H1 (cell line): Measurements from ENCODE around the gene SLC39A8. TPM values are rescaled to one million over a fixed set of nuclear protein-coding genes. Genes with fewer than 3 reads are reported as not detected.

Experiments used
- CTCF ChIA-PET: fragments of 300-600 bp; sonication (Branson Sonifier 250); formaldehyde crosslinking; loops from one replicate; lab custom pipeline; 2021; ENCODE audit not compliant: partially characterized antibody; lab: Charles Lee
- POLR2A ChIA-PET: fragments of 300-600 bp; sonication (Branson Sonifier 250); formaldehyde crosslinking; loops from one replicate; lab custom pipeline; 2021; ENCODE audit warnings: inconsistent platforms; ENCODE audit not compliant: partially characterized antibody; lab: Charles Lee
- DNase-seq, 2 experiments: peaks; one replicate each; pipeline versions ENCODE4 v3.0.0 to v3.0.0-alpha.2; 2010 to 2022; ENCODE audit warnings: low spot score in 2 of 2, low read depth in 1 of 2, mixed read lengths in 1 of 2
- FAIRE-seq: peaks from 2 replicates; lab custom pipeline; 2011; peaks lifted over from hg19 to GRCh38; lab: Jason Lieb, UNC
- H2AFZ ChIP-seq: 2 replicates; pipeline ENCODE4 v1.8.1; 2012; ENCODE audit warnings: low read length, inconsistent platforms
- H2AK5ac ChIP-seq: 2 replicates; pipeline ENCODE4 v1.6.1; 2013; ENCODE audit warnings: low read depth, low read length
- H2BK120ac ChIP-seq: replicated peaks from 2 replicates; pipeline ENCODE3; 2013; ENCODE audit warnings: low read depth, low read length, inconsistent platforms
- H2BK12ac ChIP-seq: 2 replicates; pipeline ENCODE4 v1.6.1; 2013; ENCODE audit warnings: low read depth, low read length
- H2BK15ac ChIP-seq: 2 replicates; pipeline ENCODE4 v1.6.1; 2013; ENCODE audit warnings: low read length
- H2BK20ac ChIP-seq: 2 replicates; pipeline ENCODE4 v1.6.1; 2013; ENCODE audit warnings: low read length
- H2BK5ac ChIP-seq: 2 replicates; pipeline ENCODE4 v1.6.1; 2013; ENCODE audit warnings: low read depth, low read length
- H3K14ac ChIP-seq: 2 replicates; pipeline ENCODE4 v1.6.1; 2013; ENCODE audit warnings: inconsistent platforms; ENCODE audit not compliant: insufficient read length
- H3K18ac ChIP-seq: 2 replicates; pipeline ENCODE4 v1.6.1; 2013; ENCODE audit warnings: low read length; ENCODE audit errors: extremely low read depth
- H3K23ac ChIP-seq: 2 replicates; pipeline ENCODE4 v1.6.1; 2013; ENCODE audit warnings: inconsistent platforms; ENCODE audit not compliant: insufficient read length
- H3K23me2 ChIP-seq: 2 replicates; pipeline ENCODE4 v1.6.1; 2013; ENCODE audit warnings: low read depth, low read length
- H3K27ac ChIP-seq: 2 replicates; pipeline ENCODE4 v1.6.1; 2011; ENCODE audit warnings: low read depth, low read length, inconsistent platforms
- H3K27me3 ChIP-seq, 4 experiments: replicated peaks in 1 of 4; 1 replicate in 1 of 4; 2 replicates in 3 of 4; pipeline versions ENCODE4 v1.6.1 to v1.8.1; 2011 to 2013; ENCODE audit warnings: low read length in 3 of 4, mild to moderate bottlenecking in 3 of 4, inconsistent platforms in 2 of 4, mixed read lengths in 2 of 4, moderate library complexity in 1 of 4; ENCODE audit not compliant: control insufficient read depth in 3 of 4, insufficient read depth in 3 of 4; ENCODE audit errors: extremely low read depth in 1 of 4
- H3K36me3 ChIP-seq, 4 experiments: 2 replicates each; pipeline versions ENCODE4 v1.6.1 to v1.8.1; 2011 to 2013; ENCODE audit warnings: mild to moderate bottlenecking in 4 of 4, low read length in 3 of 4, moderate library complexity in 2 of 4, control low read depth in 1 of 4, inconsistent platforms in 1 of 4; ENCODE audit not compliant: insufficient read depth in 4 of 4, control insufficient read depth in 2 of 4
- H3K4ac ChIP-seq: replicated peaks from 2 replicates; pipeline ENCODE3; 2013; ENCODE audit warnings: low read length, low read depth, mixed read lengths, inconsistent platforms; ENCODE audit not compliant: insufficient read length
- H3K4me1 ChIP-seq, 4 experiments: replicated peaks in 1 of 4; 1 replicate in 1 of 4; 2 replicates in 3 of 4; pipeline versions ENCODE4 v1.6.1 to v1.8.1; 2011 to 2013; ENCODE audit warnings: low read length in 3 of 4, inconsistent platforms in 2 of 4, mixed read lengths in 1 of 4; ENCODE audit not compliant: insufficient read depth in 4 of 4, control insufficient read depth in 3 of 4
- H3K4me2 ChIP-seq, 2 experiments: 2 replicates each; pipeline versions ENCODE4 v1.6.1 to v1.8.1; 2011 to 2013; ENCODE audit warnings: low read depth in 2 of 2, low read length in 2 of 2, control low read depth in 1 of 2, inconsistent platforms in 1 of 2, mild to moderate bottlenecking in 1 of 2; ENCODE audit not compliant: insufficient read depth in 1 of 2
- H3K4me3 ChIP-seq, 4 experiments: fragments of 200-600, 300-600 bp in 1 of 4; sonication (generic), shearing (Covaris generic), sonication (Bioruptor Twin) in 1 of 4; 2 replicates each; pipeline versions ENCODE4 v1.5.1 to v1.8.1; 2011 to 2016; ENCODE audit warnings: low read length in 4 of 4, low read depth in 3 of 4, control low read depth in 2 of 4, inconsistent platforms in 2 of 4, mild to moderate bottlenecking in 2 of 4, mixed read lengths in 1 of 4, moderate library complexity in 1 of 4; ENCODE audit not compliant: insufficient read depth in 2 of 4; ENCODE audit errors: extremely low read depth in 1 of 4
- H3K56ac ChIP-seq: replicated peaks from 2 replicates; pipeline ENCODE3; 2013; ENCODE audit warnings: low read depth, mild to moderate bottlenecking, mixed read lengths, low read length, inconsistent platforms; ENCODE audit not compliant: insufficient read length
- H3K79me1 ChIP-seq: 2 replicates; pipeline ENCODE4 v1.6.1; 2013; ENCODE audit warnings: low read depth, low read length, control low read depth
- H3K79me2 ChIP-seq, 2 experiments: 2 replicates each; pipeline versions ENCODE4 v1.6.1 to v1.8.1; 2012 to 2013; ENCODE audit warnings: low read length in 2 of 2, mild to moderate bottlenecking in 2 of 2, inconsistent platforms in 1 of 2; ENCODE audit not compliant: insufficient read depth in 2 of 2, control insufficient read depth in 1 of 2
- H3K9ac ChIP-seq, 4 experiments: replicated peaks in 1 of 4; 1 replicate in 1 of 4; 2 replicates in 3 of 4; pipeline versions ENCODE4 v1.6.1 to v1.8.1; 2011 to 2013; ENCODE audit warnings: low read depth in 3 of 4, low read length in 3 of 4, control low read depth in 2 of 4, mild to moderate bottlenecking in 2 of 4, moderate library complexity in 2 of 4, inconsistent platforms in 1 of 4; ENCODE audit errors: extremely low read depth in 1 of 4
- H3K9me3 ChIP-seq, 2 experiments: 2 replicates each; pipeline versions ENCODE4 v1.6.1 to v1.8.1; 2012 to 2013; ENCODE audit warnings: mild to moderate bottlenecking in 2 of 2, moderate library complexity in 2 of 2, control low read depth in 1 of 2, inconsistent platforms in 1 of 2, low read depth in 1 of 2, low read length in 1 of 2, mixed read lengths in 1 of 2; ENCODE audit not compliant: insufficient read depth in 2 of 2
- H4K20me1 ChIP-seq, 2 experiments: replicated peaks in 1 of 2; 2 replicates each; pipeline versions ENCODE3 to v1.8.1; 2011 to 2013; ENCODE audit warnings: inconsistent platforms in 2 of 2, low read length in 2 of 2, mild to moderate bottlenecking in 1 of 2; ENCODE audit not compliant: insufficient read depth in 2 of 2, control insufficient read depth in 1 of 2
- H4K5ac ChIP-seq: 2 replicates; pipeline ENCODE4 v1.6.1; 2013; ENCODE audit warnings: low read length, low read depth, mixed read lengths, inconsistent platforms; ENCODE audit not compliant: insufficient read length
- H4K8ac ChIP-seq: 2 replicates; pipeline ENCODE4 v1.8.0; 2013; ENCODE audit warnings: mild to moderate bottlenecking, moderate library complexity, low read length, inconsistent platforms; ENCODE audit not compliant: insufficient read depth; ENCODE audit errors: extremely low read depth
- H4K91ac ChIP-seq: replicated peaks from 2 replicates; pipeline ENCODE3; 2013; ENCODE audit warnings: low read length, mixed read lengths, inconsistent platforms; ENCODE audit not compliant: insufficient read length
- BACH1 ChIP-seq: IDR thresholded peaks from 2 replicates; pipeline ENCODE4 v1.6.1; 2012; ENCODE audit warnings: low read length, improper control_type of control experiment
- KDM5A ChIP-seq: fragments of 200-600 bp; IDR thresholded peaks from 2 replicates; pipeline ENCODE4 v1.7.1; 2012; ENCODE audit warnings: mild to moderate bottlenecking, low read length, inconsistent platforms, mixed read lengths
- NANOG ChIP-seq: IDR thresholded peaks from 2 replicates; pipeline ENCODE4 v1.6.1; 2011; ENCODE audit warnings: low read length, low read depth, mild to moderate bottlenecking, inconsistent platforms; ENCODE audit not compliant: insufficient read depth, poor library complexity, severe bottlenecking
- RBBP5 ChIP-seq: IDR thresholded peaks from 2 replicates; pipeline ENCODE4 v1.7.1; 2012; ENCODE audit warnings: low read depth, mild to moderate bottlenecking, inconsistent platforms, low read length, moderate library complexity, borderline replicate concordance
- RNF2 ChIP-seq: fragments of 200-900, 300-1000 bp; sonication (generic); IDR thresholded peaks from 2 replicates; pipeline ENCODE4 v1.7.1; 2016; ENCODE audit warnings: borderline replicate concordance, low read depth, mild to moderate bottlenecking, antibody characterized with exemption, low read length; ENCODE audit not compliant: poor library complexity, severe bottlenecking; ENCODE audit errors: missing control alignments
- TAF7 ChIP-seq: optimal IDR thresholded peaks from 2 replicates; pipeline ENCODE3; 2011; ENCODE audit warnings: low read depth, mild to moderate bottlenecking, inconsistent platforms, low read length, moderate library complexity, borderline replicate concordance
- TCF12 ChIP-seq: IDR thresholded peaks from 2 replicates; pipeline ENCODE4 v1.6.1; 2011; ENCODE audit warnings: low read depth, mild to moderate bottlenecking, low read length
- TEAD4 ChIP-seq: IDR thresholded peaks from 2 replicates; pipeline ENCODE4 v1.6.1; 2012; ENCODE audit warnings: low read depth, low read length, inconsistent platforms, mixed read lengths
- WGBS, 2 experiments: shearing (Covaris generic) in 1 of 2; methylation state at CpG; one replicate each; pipeline versions ENCODE4 v1.1.6 to v1.1.7; 2013 to 2015; ENCODE audit warnings: low lambda C conversion rate in 2 of 2, mixed read lengths in 2 of 2, inconsistent platforms in 1 of 2, low coverage in 1 of 2, missing lambda C conversion rate in 1 of 2; ENCODE audit not compliant: insufficient replicate concordance in 2 of 2, insufficient coverage in 1 of 2, insufficient read length in 1 of 2; ENCODE audit errors: extremely low coverage in 1 of 2, missing lambda C conversion rate in 1 of 2; 5-methylcytosine and 5-hydroxymethylcytosine counted together
- polyA plus RNA-seq, 7 experiments: library from polyadenylated mRNA; depleted of rRNA in 3 of 7; stranded (reverse) in 5 of 7; unstranded in 2 of 7; fragments of >200 nt in 5 of 7; fragments of 200-250 nt in 2 of 7; gene quantifications; 1 replicate in 5 of 7; 2 replicates in 1 of 7; 4 replicates in 1 of 7; pipeline versions ENCODE4 v1.2.1 to v1.2.3, GENCODE V29; 2011 to 2013; ENCODE audit warnings: missing spikeins in 2 of 7, mixed read lengths in 2 of 7
- total RNA-seq: library from RNA; stranded (reverse); fragmentation: NEBNext Ultra II Directional; extraction: Animal tissue kit (Norgen Biotek cat#: 25700); gene quantifications from 2 replicates; pipeline ENCODE4 v1.2.1, GENCODE V29; 2021

Gene SLC39A8
- total and polyA plus RNA-seq, 2 of the 8 experiments (the other 6 are each of a cell fraction or from before 2014, with no cell fraction given) = 6.4 to 38.7 TPM

DNA sequence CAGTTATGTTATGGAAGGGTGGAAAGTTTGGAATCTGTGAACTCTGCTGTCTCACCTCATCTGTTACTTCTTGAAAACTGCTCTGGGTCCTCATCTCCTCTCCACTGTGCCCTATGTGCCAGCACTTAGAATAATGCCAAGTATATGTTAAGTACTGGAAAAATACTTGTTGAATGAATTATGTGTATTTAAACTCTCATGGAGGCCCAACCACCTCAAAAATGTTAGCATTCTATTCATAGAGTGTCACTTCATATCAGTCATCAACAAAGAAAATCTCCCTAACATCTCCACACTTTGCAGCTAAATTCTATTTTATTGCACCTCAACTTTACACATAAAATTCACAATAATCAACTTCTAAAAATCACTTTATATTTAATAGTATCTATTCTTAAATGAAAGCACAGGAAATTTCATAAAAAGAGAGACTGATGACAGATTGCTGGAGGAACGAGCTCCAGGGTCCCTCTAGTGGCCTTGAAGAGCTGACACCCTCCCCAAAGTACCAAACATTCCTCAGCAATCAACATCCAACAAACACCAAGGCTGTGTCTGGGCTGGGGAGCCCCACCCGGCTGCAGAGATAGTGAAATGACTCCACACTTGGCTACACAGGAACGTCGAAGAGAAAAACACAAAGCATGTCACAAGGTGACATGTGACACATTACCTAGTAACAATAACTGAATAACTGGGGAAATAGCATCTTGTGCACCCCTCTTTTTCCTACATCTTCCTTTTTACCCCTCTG lies 45.8 kb downstream of the SLC39A8 start:
- H3K56ac ChIP-seq = no peak overlapping the region
- TF ChIP-seq BACH1 (no peak), TEAD4 (peak; percentile 73), RNF2 (no peak), NANOG (peak; percentile 64), RBBP5 (no peak), TCF12 (no peak), TAF7 (no peak), KDM5A (no peak)

More for the DNA sequence above, 45.8 kb downstream of the SLC39A8 start:
- H3K14ac ChIP-seq = no peak overlapping the region
- H4K8ac ChIP-seq = no peak overlapping the region; the same call in 1 of the 2 replicates
- 0 out of 2 replicates have a peak overlapping the region, but pooled peaks have one; percentile 55 for H2AK5ac ChIP-seq
- no peak overlapping the region for H3K23ac ChIP-seq
- H3K4me1 ChIP-seq = peaks cover 0 to 3% (median 2%) of the 10 kb centered on the region in 4 experiments; a peak in 4 of 7 replicates
- peak in 1 of 2 experiments; percentile 53 for DNase-seq
- H4K20me1 ChIP-seq = no peaks in the 10 kb centered on the region
- no peaks in the 10 kb centered on the region for H3K79me1 ChIP-seq
- ChIA-PET POLR2A (no interaction called here), CTCF (interaction anchor here (0.7 to 3.6 kb wide), 12 partner anchors 9 to 53 kb away, joined by 3 to 19 read pairs (median 4); partner anchors contain the start of gene SLC39A8)
- no peaks in the 10 kb centered on the region for H3K23me2 ChIP-seq
- no peak overlapping the region for H3K18ac ChIP-seq
- H3K9ac ChIP-seq = no peak overlapping the region
- H3K9me3 ChIP-seq = no peaks in the 10 kb centered on the region
- H3K27ac ChIP-seq = no peak overlapping the region
- no peak overlapping the region for H3K4me3 ChIP-seq
- no peaks in the 10 kb centered on the region for H3K79me2 ChIP-seq
- 0 out of 2 replicates have a peak overlapping the region, but pooled peaks have one; percentile 40 for H2BK15ac ChIP-seq
- 0 out of 2 replicates have a peak overlapping the region, but pooled peaks have one; percentile 13 for H2BK20ac ChIP-seq
- H2BK5ac ChIP-seq = no peak overlapping the region
- WGBS, 2 experiments = 34% methylated on average over 4 of the region's 4 CpGs; no CpG with 5 or more reads in 1 of the 2 experiments
- 0 out of 4 replicates have a peak overlapping the region, but pooled peaks of 1 of the 2 experiments have one; percentile 19 for H3K4me2 ChIP-seq
- H2AFZ ChIP-seq = no peak overlapping the region
- FAIRE-seq = peak; percentile 91
- no peak overlapping the region for H2BK120ac ChIP-seq
- no peak overlapping the region for H3K4ac ChIP-seq
- H3K27me3 ChIP-seq = no peaks in the 10 kb centered on the region
- no peak overlapping the region for H4K5ac ChIP-seq
- no peak overlapping the region for H4K91ac ChIP-seq
- no peak overlapping the region for H2BK12ac ChIP-seq
- H3K36me3 ChIP-seq = no peaks in the 10 kb centered on the region
